KMS-11 (cell line): Measurements from ENCODE around the gene FAM25G.

Experiments used
- H2AFZ ChIP-seq: fragments of 200-600 bp; sonication (generic); 2 replicates; pipeline ENCODE4 v1.6.1; 2016; ENCODE audit warnings: antibody characterized with exemption, mixed run types, low read depth
- H3K27ac ChIP-seq: fragments of 200-600 bp; sonication (generic); 2 replicates; pipeline ENCODE4 v1.6.1; 2016; ENCODE audit warnings: mild to moderate bottlenecking, mixed run types
- H3K27me3 ChIP-seq: fragments of 200-600 bp; sonication (generic); 2 replicates; pipeline ENCODE4 v1.6.1; 2017; ENCODE audit warnings: mild to moderate bottlenecking, low read depth, mixed run types, moderate library complexity; ENCODE audit not compliant: insufficient read depth
- H3K36me3 ChIP-seq: fragments of 200-600 bp; sonication (generic); 2 replicates; pipeline ENCODE4 v1.6.1; 2017; ENCODE audit warnings: mild to moderate bottlenecking, mixed run types; ENCODE audit not compliant: insufficient read depth
- H3K4me1 ChIP-seq: fragments of 200-600 bp; sonication (generic); 2 replicates; pipeline ENCODE4 v1.6.1; 2016; ENCODE audit warnings: mild to moderate bottlenecking, low read depth, mixed run types; ENCODE audit not compliant: poor library complexity, severe bottlenecking
- H3K4me2 ChIP-seq: fragments of 200-600 bp; sonication (generic); 2 replicates; pipeline ENCODE4 v1.7.0; 2016; ENCODE audit warnings: mild to moderate bottlenecking, mixed run types
- H3K4me3 ChIP-seq: fragments of 200-600 bp; sonication (generic); IDR thresholded peaks from 2 replicates; pipeline ENCODE4 v1.6.1; 2017; ENCODE audit warnings: low read depth, low read length, mixed read lengths; ENCODE audit not compliant: insufficient read depth
- H3K79me2 ChIP-seq: fragments of 200-600 bp; sonication (generic); 2 replicates; pipeline ENCODE4 v1.6.1; 2016; ENCODE audit warnings: low read depth, mixed run types; ENCODE audit not compliant: insufficient read depth
- H3K9ac ChIP-seq: fragments of 200-600 bp; sonication (generic); 2 replicates; pipeline ENCODE4 v1.6.1; 2016; ENCODE audit warnings: mild to moderate bottlenecking, mixed run types
- H4K20me1 ChIP-seq: fragments of 200-600 bp; sonication (generic); 2 replicates; pipeline ENCODE4 v1.6.1; 2016; ENCODE audit warnings: mild to moderate bottlenecking, mixed run types; ENCODE audit not compliant: insufficient read depth
- CTCF ChIP-seq: fragments of 200-600 bp; sonication (generic); conservative IDR thresholded peaks from 2 replicates; pipeline ENCODE4 v1.6.1; 2017; ENCODE audit warnings: low read depth, mild to moderate bottlenecking, antibody characterized with exemption, low read length, moderate library complexity, mixed read lengths

FAM25G gene

DNA sequence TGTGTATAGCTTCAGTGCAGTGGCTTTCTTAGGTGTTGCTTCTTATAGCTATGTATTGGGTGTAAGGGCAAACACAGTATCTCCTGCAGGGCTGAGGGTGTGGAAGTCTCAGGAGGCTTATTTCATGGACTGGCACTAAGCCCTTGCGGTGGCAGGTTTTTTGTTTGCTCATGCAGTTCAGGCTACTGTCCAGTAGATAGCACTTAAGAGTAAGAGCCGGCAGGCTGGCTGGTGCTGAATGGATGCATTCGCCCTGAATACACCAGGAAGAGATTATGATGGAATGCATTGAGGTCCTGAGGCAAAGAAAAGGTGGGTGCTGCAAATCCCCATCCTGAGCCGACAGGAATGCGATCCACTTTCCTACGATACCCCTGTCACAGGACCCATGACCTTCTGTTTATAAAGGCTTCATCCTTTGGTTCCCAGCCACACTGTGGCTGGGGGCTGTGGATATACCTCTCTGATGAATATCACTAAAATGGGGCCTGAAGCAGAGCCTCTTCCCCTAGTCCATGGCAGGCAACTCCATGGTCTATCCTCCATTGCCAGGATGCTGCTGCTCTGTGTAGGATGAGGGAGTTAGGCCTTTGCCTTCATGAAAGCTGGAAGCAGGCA is 52.5 kb downstream of the FAM25G start:
- Histone ChIP-seq H2AFZ (no peak overlapping the region), H3K9ac (no peak overlapping the region), H3K4me2 (no peak overlapping the region), H3K4me1 (no peaks in the 10 kb centered on the region), H3K36me3 (no peaks in the 10 kb centered on the region), H3K27ac (no peak overlapping the region), H3K79me2 (no peaks in the 10 kb centered on the region), H4K20me1 (no peaks in the 10 kb centered on the region), H3K27me3 (no peaks in the 10 kb centered on the region), H3K4me3 (no peak overlapping the region)
- TF ChIP-seq CTCF: no peak
